Measurements from ENCODE around the gene MED16. TPM values are rescaled to one million over a fixed set of nuclear protein-coding genes. Genes with fewer than 3 reads are reported as not detected.

The MED16 gene
- total RNA-seq, 1 experiment from 2014 or later: 69.1 TPM

DNA sequence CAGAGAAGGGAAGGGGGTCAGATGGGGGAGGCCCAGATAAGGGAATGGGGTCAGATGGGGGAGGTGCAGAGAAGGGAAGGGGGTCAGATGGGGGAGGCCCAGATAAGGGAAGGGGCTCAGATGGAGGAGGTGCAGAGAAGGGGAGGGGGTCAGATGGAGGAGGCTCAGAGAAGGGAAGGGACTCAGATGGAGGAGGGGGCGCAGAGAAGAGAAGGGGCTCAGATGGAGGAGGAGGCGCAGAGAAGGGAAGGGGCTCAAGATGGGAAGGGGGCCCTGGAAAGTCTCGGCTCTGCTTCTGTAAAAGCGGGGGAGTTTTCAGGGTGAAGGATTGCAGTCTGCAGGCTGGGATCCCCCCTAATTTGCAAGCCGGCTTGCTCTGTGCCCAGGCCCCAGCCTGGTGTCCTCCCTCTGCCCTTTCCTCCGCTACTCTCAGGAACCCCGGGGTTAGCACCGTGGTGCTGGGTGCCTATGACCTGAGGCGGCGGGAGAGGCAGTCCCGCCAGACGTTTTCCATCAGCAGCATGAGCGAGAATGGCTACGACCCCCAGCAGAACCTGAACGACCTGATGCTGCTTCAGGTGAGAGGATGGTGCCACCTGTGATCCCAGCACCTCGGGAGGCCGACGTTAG lies 63.7 kb downstream of the MED16 start:
- H3K4me3 ChIP-seq (ENCODE audit: low read depth, low read length): no peak overlapping the region
- H3K36me3 ChIP-seq (ENCODE audit: control insufficient read depth, insufficient read depth, low read length): no peaks in the 10 kb centered on the region
- H3K4me1 ChIP-seq: no peaks in the 10 kb centered on the region
- intact Hi-C loops (cut with micrococcal nuclease; ENCODE audit: unreplicated experiment): no loop called here
- no peaks in the 10 kb centered on the region for H3K27me3 ChIP-seq (replicated peaks; ENCODE audit: control insufficient read depth, insufficient read depth, low read length)
- no peaks in the 10 kb centered on the region for H3K9me3 ChIP-seq
- Mint-ChIP-seq H3K9me3 (ENCODE audit: unreplicated experiment) (no peaks in the 10 kb centered on the region), H3K27ac (ENCODE audit: unreplicated experiment) (no peak overlapping the region), H3K4me3 (ENCODE audit: unreplicated experiment) (no peak overlapping the region), H3K4me1 (ENCODE audit: low read depth, unreplicated experiment) (no peaks in the 10 kb centered on the region), H3K27me3 (ENCODE audit: insufficient read depth, unreplicated experiment) (no peaks in the 10 kb centered on the region), H3K36me3 (ENCODE audit: insufficient read depth, unreplicated experiment) (no peaks in the 10 kb centered on the region)
- no TSS peak for BruUV-seq (replicated peaks)
- DNase-seq: no peak
- TF ChIP-seq, protein P1, sequence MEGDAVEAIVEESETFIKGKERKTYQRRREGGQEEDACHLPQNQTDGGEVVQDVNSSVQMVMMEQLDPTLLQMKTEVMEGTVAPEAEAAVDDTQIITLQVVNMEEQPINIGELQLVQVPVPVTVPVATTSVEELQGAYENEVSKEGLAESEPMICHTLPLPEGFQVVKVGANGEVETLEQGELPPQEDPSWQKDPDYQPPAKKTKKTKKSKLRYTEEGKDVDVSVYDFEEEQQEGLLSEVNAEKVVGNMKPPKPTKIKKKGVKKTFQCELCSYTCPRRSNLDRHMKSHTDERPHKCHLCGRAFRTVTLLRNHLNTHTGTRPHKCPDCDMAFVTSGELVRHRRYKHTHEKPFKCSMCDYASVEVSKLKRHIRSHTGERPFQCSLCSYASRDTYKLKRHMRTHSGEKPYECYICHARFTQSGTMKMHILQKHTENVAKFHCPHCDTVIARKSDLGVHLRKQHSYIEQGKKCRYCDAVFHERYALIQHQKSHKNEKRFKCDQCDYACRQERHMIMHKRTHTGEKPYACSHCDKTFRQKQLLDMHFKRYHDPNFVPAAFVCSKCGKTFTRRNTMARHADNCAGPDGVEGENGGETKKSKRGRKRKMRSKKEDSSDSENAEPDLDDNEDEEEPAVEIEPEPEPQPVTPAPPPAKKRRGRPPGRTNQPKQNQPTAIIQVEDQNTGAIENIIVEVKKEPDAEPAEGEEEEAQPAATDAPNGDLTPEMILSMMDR (IDR thresholded peaks at IDR 0.05; ENCODE audit: insufficient read depth in 1 of 2, low read depth in 1 of 2, low read length in 1 of 2, severe bottlenecking in 1 of 2, unreplicated experiment in 1 of 2): no peak
- ChIA-PET POLR2A (no interaction called here), CTCF (no interaction called here)

DNA sequence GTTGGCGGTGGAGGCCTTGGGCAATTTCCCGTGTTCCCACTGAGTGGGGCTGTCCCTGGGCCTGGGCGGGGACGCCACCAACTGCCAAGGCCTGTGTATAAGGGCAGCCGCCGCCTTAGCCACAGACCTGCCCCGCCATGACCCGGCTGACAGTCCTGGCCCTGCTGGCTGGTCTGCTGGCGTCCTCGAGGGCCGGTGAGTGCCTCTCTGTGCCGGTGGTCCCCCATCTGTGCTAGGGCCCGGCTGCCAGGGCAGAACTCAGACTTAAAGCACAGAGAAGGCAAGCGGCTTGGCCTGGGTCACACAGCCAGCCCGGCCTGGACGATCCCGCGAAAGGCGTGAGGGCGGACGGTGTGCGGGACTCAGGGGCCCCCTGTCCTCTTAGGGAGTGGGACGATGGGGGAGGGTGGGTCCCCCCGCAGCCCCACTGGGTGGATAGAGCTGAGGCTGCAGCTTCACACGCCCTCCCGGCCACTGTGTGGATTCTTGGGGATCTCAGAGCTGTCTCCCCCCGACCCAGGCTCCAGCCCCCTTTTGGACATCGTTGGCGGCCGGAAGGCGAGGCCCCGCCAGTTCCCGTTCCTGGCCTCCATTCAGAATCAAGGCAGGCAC lies 65.2 kb downstream of the MED16 start, which contains the start of gene AZU1:
AZU1 (plus strand) TSS at position 128 of the 612 bp plus-strand sequence; CDS start at position 138, 10 bp downstream.
- Histone ChIP-seq H3K4me3 (ENCODE audit: low read depth, low read length) (no peak within 1 kb of the TSS), H3K27me3 (replicated peaks; ENCODE audit: control insufficient read depth, insufficient read depth, low read length) (no peaks in the 10 kb centered on the region), H3K4me1 (no peaks in the 10 kb centered on the region), H3K36me3 (ENCODE audit: control insufficient read depth, insufficient read depth, low read length) (no peaks in the 10 kb centered on the region), H3K9me3 (no peaks in the 10 kb centered on the region)
- H3K4me1 Mint-ChIP-seq (ENCODE audit: low read depth, unreplicated experiment): no peaks in the 10 kb centered on the region
- no TSS peak for BruUV-seq (replicated peaks)
- no peaks in the 10 kb centered on the region for H3K36me3 Mint-ChIP-seq (ENCODE audit: insufficient read depth, unreplicated experiment)
- H3K4me3 Mint-ChIP-seq (ENCODE audit: unreplicated experiment): no peak within 1 kb of the TSS
- no peak within 1 kb of the TSS for H3K27ac Mint-ChIP-seq (ENCODE audit: unreplicated experiment)
- no peaks in the 10 kb centered on the region for H3K27me3 Mint-ChIP-seq (ENCODE audit: insufficient read depth, unreplicated experiment)
- TF ChIP-seq, protein P1 (IDR thresholded peaks at IDR 0.05; ENCODE audit: insufficient read depth in 1 of 2, low read depth in 1 of 2, low read length in 1 of 2, severe bottlenecking in 1 of 2, unreplicated experiment in 1 of 2): no peak
- intact Hi-C loops (cut with micrococcal nuclease; ENCODE audit: unreplicated experiment): no loop called here
- CTCF ChIA-PET: no interaction called here
- POLR2A ChIA-PET: no interaction called here
- H3K9me3 Mint-ChIP-seq (ENCODE audit: unreplicated experiment): no peaks in the 10 kb centered on the region
- DNase-seq: no peak

DNA sequence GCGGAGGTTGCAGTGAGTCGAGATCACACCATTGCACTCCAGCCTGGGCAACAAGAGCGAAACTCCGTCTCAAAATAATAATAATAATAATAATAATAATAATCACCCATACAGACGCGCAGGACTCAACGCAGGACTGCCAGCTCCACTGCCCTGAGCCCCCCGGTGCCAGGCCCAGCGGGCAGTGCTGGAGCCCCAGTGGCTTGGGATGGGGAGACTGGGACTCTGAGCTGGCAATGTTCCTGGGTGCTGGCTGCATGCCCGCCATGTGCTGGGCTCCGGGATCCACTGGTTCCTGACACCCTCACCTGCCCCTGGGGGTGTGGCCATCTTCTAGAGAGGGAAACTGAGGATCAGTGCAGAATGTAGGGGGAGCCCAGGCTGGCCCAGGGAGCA lies 65.7 kb downstream of the MED16 start:
- DNase-seq: no peak
- Mint-ChIP-seq H3K4me3 (ENCODE audit: unreplicated experiment) (no peak overlapping the region), H3K9me3 (ENCODE audit: unreplicated experiment) (no peaks in the 10 kb centered on the region), H3K36me3 (ENCODE audit: insufficient read depth, unreplicated experiment) (no peaks in the 10 kb centered on the region), H3K27ac (ENCODE audit: unreplicated experiment) (no peak overlapping the region), H3K4me1 (ENCODE audit: low read depth, unreplicated experiment) (no peaks in the 10 kb centered on the region), H3K27me3 (ENCODE audit: insufficient read depth, unreplicated experiment) (no peaks in the 10 kb centered on the region)
- POLR2A ChIA-PET: no interaction called here
- Histone ChIP-seq H3K4me3 (ENCODE audit: low read depth, low read length) (no peak overlapping the region), H3K9me3 (no peaks in the 10 kb centered on the region), H3K36me3 (ENCODE audit: control insufficient read depth, insufficient read depth, low read length) (no peaks in the 10 kb centered on the region), H3K27me3 (replicated peaks; ENCODE audit: control insufficient read depth, insufficient read depth, low read length) (no peaks in the 10 kb centered on the region), H3K4me1 (no peaks in the 10 kb centered on the region)
- no TSS peak for BruUV-seq (replicated peaks)
- CTCF ChIA-PET: no interaction called here
- intact Hi-C loops (cut with micrococcal nuclease; ENCODE audit: unreplicated experiment): no loop called here
- TF ChIP-seq, protein P1 (IDR thresholded peaks at IDR 0.05; ENCODE audit: insufficient read depth in 1 of 2, low read depth in 1 of 2, low read length in 1 of 2, severe bottlenecking in 1 of 2, unreplicated experiment in 1 of 2): no peak
